HEK293 (cell line): ENCODE measurements around the gene ANKRD52.

ENCODE experiments used
- CTCF ChIP-seq: fragments of 450-650 bp; formaldehyde crosslinking; IDR thresholded peaks from 2 replicates; pipeline ENCODE4 v1.5.1; 2016; ENCODE audit warnings: missing biosample characterization, missing genetic modification characterization
- KLF10 ChIP-seq: fragments of 450-650 bp; IDR thresholded peaks from 2 replicates; pipeline ENCODE4 v1.5.1; 2018; ENCODE audit warnings: missing biosample characterization, mild to moderate bottlenecking, missing genetic modification characterization
- PRDM10 ChIP-seq: fragments of 450-650 bp; formaldehyde crosslinking; IDR thresholded peaks from 2 replicates; pipeline ENCODE4 v1.5.1; 2016; ENCODE audit warnings: missing biosample characterization, missing genetic modification characterization
- REST ChIP-seq: fragments of 450-650 bp; formaldehyde crosslinking; IDR thresholded peaks from 2 replicates; pipeline ENCODE4 v1.5.1; 2016; ENCODE audit warnings: missing biosample characterization, missing genetic modification characterization
- SALL2 ChIP-seq: fragments of 450-650 bp; formaldehyde crosslinking; IDR thresholded peaks from 2 replicates; pipeline ENCODE4 v1.5.0; 2017; ENCODE audit warnings: missing biosample characterization, mild to moderate bottlenecking, missing genetic modification characterization, borderline replicate concordance
- YY1 ChIP-seq: fragments of 450-650 bp; formaldehyde crosslinking; IDR thresholded peaks from 2 replicates; pipeline ENCODE4 v1.5.1; 2018; ENCODE audit warnings: missing biosample characterization, missing genetic modification characterization
- ZBTB26 ChIP-seq: fragments of 450-650 bp; formaldehyde crosslinking; optimal IDR thresholded peaks from 2 replicates; pipeline ENCODE3; 2016; ENCODE audit warnings: missing biosample characterization, mild to moderate bottlenecking, missing genetic modification characterization
- ZBTB7A ChIP-seq: fragments of 450-650 bp; formaldehyde crosslinking; IDR thresholded peaks from 2 replicates; pipeline ENCODE4 v1.5.1; 2016; ENCODE audit warnings: low read depth, missing biosample characterization, missing genetic modification characterization
- ZBTB8A ChIP-seq: fragments of 450-650 bp; formaldehyde crosslinking; IDR thresholded peaks from 2 replicates; pipeline ENCODE4 v1.5.1; 2016; ENCODE audit warnings: missing biosample characterization, missing genetic modification characterization
- ZFP37 ChIP-seq: fragments of 450-650 bp; formaldehyde crosslinking; IDR thresholded peaks from 2 replicates; pipeline ENCODE4 v1.5.1; 2016; ENCODE audit warnings: missing biosample characterization, missing genetic modification characterization
- ZFP41 ChIP-seq: fragments of 450-650 bp; formaldehyde crosslinking; IDR thresholded peaks from 2 replicates; pipeline ENCODE4 v1.5.1; 2016; ENCODE audit warnings: missing biosample characterization, missing genetic modification characterization, borderline replicate concordance
- ZNF121 ChIP-seq: fragments of 450-650 bp; formaldehyde crosslinking; IDR thresholded peaks from 2 replicates; pipeline ENCODE4 v1.5.1; 2016; ENCODE audit warnings: missing biosample characterization, missing genetic modification characterization
- ZNF132 ChIP-seq: fragments of 450-650 bp; formaldehyde crosslinking; IDR thresholded peaks from 2 replicates; pipeline ENCODE4 v1.5.1; 2017; ENCODE audit warnings: missing biosample characterization, missing genetic modification characterization, borderline replicate concordance

GRCh38 chr12:56252649-56253048 lies 5.5 kb downstream of the ANKRD52 start:
- TF ChIP-seq CTCF (tag by site-specific recombination) (no peak), YY1 (tag by site-specific recombination) (no peak), ZNF132 (tag by site-specific recombination) (no peak), ZBTB26 (tag by site-specific recombination) (no peak), ZFP37 (tag by site-specific recombination) (no peak), PRDM10 (tag by site-specific recombination) (no peak), ZNF121 (tag by site-specific recombination) (no peak), REST (tag by site-specific recombination) (no peak), ZFP41 (tag by site-specific recombination) (no peak), ZBTB7A (tag by site-specific recombination) (no peak), ZBTB8A (no peak), SALL2 (tag by site-specific recombination) (no peak), KLF10 (no peak)
